SK-N-SH (cell line): ENCODE measurements around the gene PXMP2. TPM values are rescaled to one million over a fixed set of nuclear protein-coding genes. Genes with fewer than 3 reads are reported as not detected.

Experiments used
- CTCF ChIA-PET: fragments of 300-600, 350-600 bp; formaldehyde crosslinking; extraction: SDS; loops from one replicate; lab custom pipeline; 2021; lab: Yijun Ruan, JAX
- POLR2A ChIA-PET: fragments of 350-600 bp; sonication (Branson Sonifier 250); formaldehyde crosslinking; extraction: SDS; loops from one replicate; lab custom pipeline; 2020; ENCODE audit warnings: antibody characterized with exemption, inconsistent platforms; lab: Yijun Ruan, JAX
- DNase-seq: peaks from one replicate; pipeline ENCODE4 v3.0.0; 2012
- H2AFZ ChIP-seq: fragments of 200-600 bp; sonication (generic); 2 replicates; pipeline ENCODE4 v1.8.1; 2016; ENCODE audit warnings: antibody characterized with exemption, mild to moderate bottlenecking, low read depth
- H3F3A ChIP-seq: fragments of 200-600 bp; sonication (generic); replicated peaks from 2 replicates; pipeline ENCODE3; 2016; ENCODE audit warnings: antibody characterized with exemption, mild to moderate bottlenecking; ENCODE audit not compliant: insufficient read depth
- H3K27ac ChIP-seq, 2 experiments: fragments of 200-500 bp in 1 of 2; fragments of 200-600 bp in 1 of 2; sonication (Bioruptor generic) in 1 of 2; sonication (generic), shearing (Covaris generic) in 1 of 2; 2 replicates each; pipeline versions ENCODE4 v1.5.1 to v1.6.1; 2014 to 2016; ENCODE audit warnings: low read depth in 2 of 2, inconsistent platforms in 1 of 2, low read length in 1 of 2, mild to moderate bottlenecking in 1 of 2, mixed read lengths in 1 of 2
- H3K27me3 ChIP-seq: fragments of 200-600 bp; sonication (generic), shearing (Covaris generic); 2 replicates; pipeline ENCODE4 v1.6.1; 2016; ENCODE audit warnings: mixed run types; ENCODE audit not compliant: insufficient read depth
- H3K36me3 ChIP-seq, 2 experiments: fragments of 200-500 bp in 1 of 2; fragments of 200-600 bp in 1 of 2; sonication (Bioruptor generic) in 1 of 2; sonication (generic) in 1 of 2; replicated peaks in 1 of 2; 2 replicates each; pipeline versions ENCODE3 to v1.5.1; 2014 to 2016; ENCODE audit warnings: low read length in 1 of 2, mild to moderate bottlenecking in 1 of 2; ENCODE audit not compliant: insufficient read depth in 2 of 2, control insufficient read depth in 1 of 2
- H3K4me1 ChIP-seq, 2 experiments: fragments of 200-500 bp in 1 of 2; fragments of 200-600 bp in 1 of 2; sonication (Bioruptor generic) in 1 of 2; sonication (generic), shearing (Covaris generic) in 1 of 2; 2 replicates each; pipeline versions ENCODE4 v1.5.1 to v1.6.1; 2014 to 2016; ENCODE audit warnings: low read depth in 1 of 2, low read length in 1 of 2, mixed run types in 1 of 2; ENCODE audit not compliant: insufficient read depth in 2 of 2, control insufficient read depth in 1 of 2
- H3K4me2 ChIP-seq: fragments of 200-600 bp; sonication (generic), shearing (Covaris generic); 2 replicates; pipeline ENCODE4 v1.6.1; 2017; ENCODE audit warnings: mixed run types
- H3K4me3 ChIP-seq, 2 experiments: fragments of 200-500 bp in 1 of 2; fragments of 200-600 bp in 1 of 2; sonication (Bioruptor generic) in 1 of 2; sonication (generic), shearing (Covaris generic) in 1 of 2; 2 replicates each; pipeline versions ENCODE4 v1.5.1 to v1.8.1; 2014 to 2016; ENCODE audit warnings: low read depth in 2 of 2, inconsistent platforms in 1 of 2, low read length in 1 of 2, mild to moderate bottlenecking in 1 of 2, mixed read lengths in 1 of 2, moderate library complexity in 1 of 2
- H3K79me2 ChIP-seq: fragments of 200-600 bp; sonication (generic); 2 replicates; pipeline ENCODE4 v1.8.1; 2017; ENCODE audit warnings: mild to moderate bottlenecking; ENCODE audit not compliant: insufficient read depth
- H3K9ac ChIP-seq: fragments of 200-600 bp; sonication (generic); 2 replicates; pipeline ENCODE4 v1.6.1; 2017; ENCODE audit warnings: mixed run types
- H3K9me2 ChIP-seq: fragments of 200-600 bp; sonication (generic); 2 replicates; pipeline ENCODE4 v1.6.1; 2017; ENCODE audit warnings: mixed run types
- H3K9me3 ChIP-seq: fragments of 200-600 bp; sonication (generic); 2 replicates; pipeline ENCODE4 v1.6.1; 2017; ENCODE audit warnings: mixed run types, mild to moderate bottlenecking, moderate library complexity
- H4K20me1 ChIP-seq: fragments of 200-600 bp; sonication (generic); 2 replicates; pipeline ENCODE4 v1.6.1; 2017; ENCODE audit warnings: mild to moderate bottlenecking, mixed run types; ENCODE audit not compliant: insufficient read depth
- EP300 ChIP-seq, 2 experiments: IDR thresholded peaks; 2 replicates each; pipeline versions ENCODE4 v1.4.0 to v1.6.1; 2012; ENCODE audit warnings: borderline replicate concordance in 1 of 2, low read depth in 1 of 2, low read length in 1 of 2
- FOSL2 ChIP-seq: IDR thresholded peaks from 2 replicates; pipeline ENCODE4 v1.4.0; 2012; ENCODE audit warnings: low read depth, mild to moderate bottlenecking, moderate library complexity, borderline replicate concordance
- FOXJ3 ChIP-seq: sonication (generic); formaldehyde crosslinking; IDR thresholded peaks from 2 replicates; pipeline ENCODE4 v1.5.1; 2020; ENCODE audit warnings: mild to moderate bottlenecking, missing genetic modification reagents
- FOXM1 ChIP-seq: IDR thresholded peaks from 2 replicates; pipeline ENCODE4 v1.4.0; 2012; ENCODE audit warnings: low read depth, mild to moderate bottlenecking
- GABPA ChIP-seq: IDR thresholded peaks from 2 replicates; pipeline ENCODE4 v1.4.0; 2012; ENCODE audit warnings: low read depth, mild to moderate bottlenecking
- GATA2 ChIP-seq: sonication (generic); formaldehyde crosslinking; IDR thresholded peaks from 2 replicates; pipeline ENCODE4 v1.5.0; 2020; ENCODE audit warnings: mild to moderate bottlenecking, missing genetic modification reagents
- JUND ChIP-seq: IDR thresholded peaks from 2 replicates; pipeline ENCODE4 v1.4.0; 2012
- MAX ChIP-seq: IDR thresholded peaks from 2 replicates; pipeline ENCODE4 v1.4.0; 2012; ENCODE audit warnings: low read depth
- MEF2A ChIP-seq: IDR thresholded peaks from 2 replicates; pipeline ENCODE4 v1.4.0; 2012; ENCODE audit warnings: low read depth, borderline replicate concordance
- NFIC ChIP-seq: IDR thresholded peaks from 2 replicates; pipeline ENCODE4 v1.4.0; 2012; ENCODE audit warnings: borderline replicate concordance
- RCOR1 ChIP-seq: fragments of 150-350 bp; IDR thresholded peaks from 2 replicates; pipeline ENCODE4 v1.6.1; 2017; ENCODE audit warnings: antibody characterized with exemption, low read length
- RFX5 ChIP-seq: IDR thresholded peaks from 2 replicates; pipeline ENCODE4 v1.6.1; 2012; ENCODE audit warnings: mild to moderate bottlenecking, improper control_type of control experiment, low read length
- SIN3A ChIP-seq: IDR thresholded peaks from 2 replicates; pipeline ENCODE4 v1.6.1; 2012; ENCODE audit warnings: low read depth, mild to moderate bottlenecking, low read length, moderate library complexity, borderline replicate concordance
- ZBTB33 ChIP-seq: IDR thresholded peaks from 2 replicates; pipeline ENCODE4 v1.4.0; 2012; ENCODE audit warnings: low read depth, borderline replicate concordance
- WGBS: methylation state at CpG from one replicate; pipeline ENCODE4 v1.1.6; 2017; ENCODE audit warnings: low lambda C conversion rate; 5-methylcytosine and 5-hydroxymethylcytosine counted together
- polyA plus RNA-seq, 3 experiments: library from polyadenylated mRNA; depleted of rRNA; stranded (reverse); fragments of >200 nt; gene quantifications; 2 replicates each; pipeline ENCODE4 v1.2.3, GENCODE V29; 2012

PXMP2 gene
- polyA plus RNA-seq, 1 of the 3 experiments (the other 2 are of a cell fraction), result 35.8 TPM

GRCh38 chr12:132685400-132685799, 2.0 kb upstream of the PXMP2 start:
- no peaks in the 10 kb centered on the region for H3K27me3 ChIP-seq
- no peaks in the 10 kb centered on the region for H3K36me3 ChIP-seq
- H3K9me3 ChIP-seq, result no peaks in the 10 kb centered on the region
- no peak overlapping the region for H2AFZ ChIP-seq
- H3K4me2 ChIP-seq, result no peak overlapping the region
- H3K79me2 ChIP-seq, result peaks cover 46% of the 10 kb centered on the region
- no peak overlapping the region for H3K9ac ChIP-seq
- ChIA-PET POLR2A (no interaction called here), CTCF (interaction anchor here (1.0 to 1.1 kb wide), 3 partner anchors 11 to 47 kb away, joined by 3 read pairs; no protein-coding TSS in a partner anchor)
- peaks cover 0 to 3% of the 10 kb centered on the region in 2 experiments; a peak in 1 of 4 replicates for H3K4me1 ChIP-seq
- no peaks in the 10 kb centered on the region for H3F3A ChIP-seq
- no peak for DNase-seq
- 82% methylated on average over 5 of the region's 5 CpGs for WGBS
- H3K27ac ChIP-seq, result no peak overlapping the region
- no peak overlapping the region for H3K4me3 ChIP-seq
- TF ChIP-seq FOXM1, result no peak
- TF ChIP-seq GATA2 (CRISPR knock-in tag), result no peak
- TF ChIP-seq MEF2A, result no peak
- TF ChIP-seq FOSL2, result no peak
- no peak for TF ChIP-seq SIN3A
- no peak for TF ChIP-seq RFX5
- TF ChIP-seq FOXJ3, result no peak
- no peak for TF ChIP-seq NFIC
- no peak for TF ChIP-seq JUND
- no peak for TF ChIP-seq ZBTB33
- H4K20me1 ChIP-seq, result peaks cover 23% of the 10 kb centered on the region; the same call in 1 of the 2 replicates
- no peaks in the 10 kb centered on the region for H3K9me2 ChIP-seq

- H3K9me3 ChIP-seq, result no peaks in the 10 kb centered on the region
- WGBS, result 5% methylated on average over 4 of the region's 55 CpGs
- no peaks in the 10 kb centered on the region for H3K27me3 ChIP-seq
- DNase-seq, result peak; percentile 84
- H4K20me1 ChIP-seq, result peaks cover 12% of the 10 kb centered on the region; the same call in 1 of the 2 replicates
- CTCF ChIA-PET, result interaction anchor here (0.8 kb wide), 1 partner anchor 10 kb away, joined by 3 read pairs; no protein-coding TSS in a partner anchor
- POLR2A ChIA-PET, result no interaction called here
- peaks cover 0 to 3% of the 10 kb centered on the region in 2 experiments; a peak in 1 of 4 replicates for H3K4me1 ChIP-seq
- peak overlapping the region in 1 of 2 experiments; percentile 50; a peak in 2 of 4 replicates for H3K27ac ChIP-seq
- H3F3A ChIP-seq, result peaks cover 6% of the 10 kb centered on the region
- H3K9ac ChIP-seq, result peak overlapping the region; percentile 75; the same call in 1 of the 2 replicates
- H3K36me3 ChIP-seq, result no peaks in the 10 kb centered on the region
- H3K79me2 ChIP-seq, result peaks cover 32% of the 10 kb centered on the region
- H2AFZ ChIP-seq, result no peak overlapping the region
- H3K4me2 ChIP-seq, result peak overlapping the region; percentile 74
- peak overlapping the region; percentile 70 to 87 for H3K4me3 ChIP-seq
- TF ChIP-seq RCOR1 (no peak), MAX (no peak), GABPA (no peak), EP300 (IDR thresholded peaks at IDR 0.05; ENCODE audit: borderline replicate concordance in 1 of 2, low read depth in 1 of 2, low read length in 1 of 2) (no peak)
- H3K9me2 ChIP-seq, result no peaks in the 10 kb centered on the region
Observed at GRCh38 chr12:132686825-132687210, 569 bp upstream of the PXMP2 start.
